ENCODE results near the gene MAP3K20. TPM values are rescaled to one million over a fixed set of nuclear protein-coding genes. Genes with fewer than 3 reads are reported as not detected.

MAP3K20 gene
- total RNA-seq, 1 experiment from 2014 or later, result 44.5 TPM

DNA sequence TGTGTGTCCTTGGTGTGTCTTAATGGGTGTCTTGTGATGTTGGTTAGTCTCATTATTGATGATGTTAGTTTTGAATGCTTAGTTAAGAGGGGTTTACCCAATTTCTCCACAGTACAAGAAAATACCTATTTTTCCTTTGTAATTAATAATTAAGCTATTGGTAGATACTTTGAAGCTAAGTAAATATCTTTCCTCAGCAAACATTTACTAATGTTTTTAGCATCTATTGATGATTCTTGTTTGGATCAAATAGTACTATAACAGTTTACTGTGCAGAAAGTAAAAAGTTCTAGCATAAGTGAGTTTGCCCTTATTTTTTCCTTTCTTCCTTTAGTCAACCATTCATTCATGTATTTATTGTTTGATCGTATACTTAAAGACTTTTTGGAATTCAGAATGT, 19.1 kb downstream of the MAP3K20 start:
- H3K4me3 Mint-ChIP-seq (ENCODE audit: unreplicated experiment), result no peak overlapping the region
- no peaks in the 10 kb centered on the region; the same call in 1 of the 2 replicates for H3K36me3 ChIP-seq (ENCODE audit: control insufficient read depth, insufficient read depth, low read length)
- BruUV-seq (replicated peaks), result no TSS peak
- no peak overlapping the region for H3K4me3 ChIP-seq (ENCODE audit: low read depth, low read length)
- POLR2A ChIA-PET, result no interaction called here
- no peak overlapping the region for H3K27ac Mint-ChIP-seq (ENCODE audit: unreplicated experiment)
- no peaks in the 10 kb centered on the region for H3K9me3 Mint-ChIP-seq (ENCODE audit: unreplicated experiment)
- H3K27me3 Mint-ChIP-seq (ENCODE audit: insufficient read depth, unreplicated experiment), result no peaks in the 10 kb centered on the region
- peaks cover 39% of the 10 kb centered on the region for H3K36me3 Mint-ChIP-seq (ENCODE audit: insufficient read depth, unreplicated experiment)
- no peaks in the 10 kb centered on the region for H3K9me3 ChIP-seq
- TF ChIP-seq, protein P1, sequence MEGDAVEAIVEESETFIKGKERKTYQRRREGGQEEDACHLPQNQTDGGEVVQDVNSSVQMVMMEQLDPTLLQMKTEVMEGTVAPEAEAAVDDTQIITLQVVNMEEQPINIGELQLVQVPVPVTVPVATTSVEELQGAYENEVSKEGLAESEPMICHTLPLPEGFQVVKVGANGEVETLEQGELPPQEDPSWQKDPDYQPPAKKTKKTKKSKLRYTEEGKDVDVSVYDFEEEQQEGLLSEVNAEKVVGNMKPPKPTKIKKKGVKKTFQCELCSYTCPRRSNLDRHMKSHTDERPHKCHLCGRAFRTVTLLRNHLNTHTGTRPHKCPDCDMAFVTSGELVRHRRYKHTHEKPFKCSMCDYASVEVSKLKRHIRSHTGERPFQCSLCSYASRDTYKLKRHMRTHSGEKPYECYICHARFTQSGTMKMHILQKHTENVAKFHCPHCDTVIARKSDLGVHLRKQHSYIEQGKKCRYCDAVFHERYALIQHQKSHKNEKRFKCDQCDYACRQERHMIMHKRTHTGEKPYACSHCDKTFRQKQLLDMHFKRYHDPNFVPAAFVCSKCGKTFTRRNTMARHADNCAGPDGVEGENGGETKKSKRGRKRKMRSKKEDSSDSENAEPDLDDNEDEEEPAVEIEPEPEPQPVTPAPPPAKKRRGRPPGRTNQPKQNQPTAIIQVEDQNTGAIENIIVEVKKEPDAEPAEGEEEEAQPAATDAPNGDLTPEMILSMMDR (IDR thresholded peaks at IDR 0.05; ENCODE audit: insufficient read depth in 1 of 2, low read depth in 1 of 2, low read length in 1 of 2, severe bottlenecking in 1 of 2, unreplicated experiment in 1 of 2), result no peak
- peaks cover 5% of the 10 kb centered on the region; the same call in 1 of the 2 replicates for H3K4me1 ChIP-seq
- H3K4me1 Mint-ChIP-seq (ENCODE audit: low read depth, unreplicated experiment), result peaks cover 11% of the 10 kb centered on the region
- intact Hi-C loops (cut with micrococcal nuclease; ENCODE audit: unreplicated experiment), result no loop called here
- CTCF ChIA-PET, result no interaction called here
- no peaks in the 10 kb centered on the region for H3K27me3 ChIP-seq (replicated peaks; ENCODE audit: control insufficient read depth, insufficient read depth, low read length)
- DNase-seq, result no peak

GRCh38 chr2:173095356-173095755, 19.7 kb downstream of the MAP3K20 start:
- H3K4me3 Mint-ChIP-seq (ENCODE audit: unreplicated experiment), result no peak overlapping the region
- peaks cover 5% of the 10 kb centered on the region; the same call in 1 of the 2 replicates for H3K4me1 ChIP-seq
- H3K9me3 ChIP-seq, result no peaks in the 10 kb centered on the region
- H3K27ac Mint-ChIP-seq (ENCODE audit: unreplicated experiment), result no peak overlapping the region
- H3K9me3 Mint-ChIP-seq (ENCODE audit: unreplicated experiment), result no peaks in the 10 kb centered on the region
- POLR2A ChIA-PET, result no interaction called here
- CTCF ChIA-PET, result no interaction called here
- no peaks in the 10 kb centered on the region for H3K27me3 Mint-ChIP-seq (ENCODE audit: insufficient read depth, unreplicated experiment)
- peaks cover 11% of the 10 kb centered on the region for H3K4me1 Mint-ChIP-seq (ENCODE audit: low read depth, unreplicated experiment)
- no peak overlapping the region for H3K4me3 ChIP-seq (ENCODE audit: low read depth, low read length)
- no TSS peak for BruUV-seq (replicated peaks)
- H3K27me3 ChIP-seq (replicated peaks; ENCODE audit: control insufficient read depth, insufficient read depth, low read length), result no peaks in the 10 kb centered on the region
- no peak for DNase-seq
- no peaks in the 10 kb centered on the region; the same call in 1 of the 2 replicates for H3K36me3 ChIP-seq (ENCODE audit: control insufficient read depth, insufficient read depth, low read length)
- intact Hi-C loops (cut with micrococcal nuclease; ENCODE audit: unreplicated experiment), result no loop called here
- TF ChIP-seq, protein P1 (IDR thresholded peaks at IDR 0.05; ENCODE audit: insufficient read depth in 1 of 2, low read depth in 1 of 2, low read length in 1 of 2, severe bottlenecking in 1 of 2, unreplicated experiment in 1 of 2), result no peak
- peaks cover 39% of the 10 kb centered on the region for H3K36me3 Mint-ChIP-seq (ENCODE audit: insufficient read depth, unreplicated experiment)

DNA sequence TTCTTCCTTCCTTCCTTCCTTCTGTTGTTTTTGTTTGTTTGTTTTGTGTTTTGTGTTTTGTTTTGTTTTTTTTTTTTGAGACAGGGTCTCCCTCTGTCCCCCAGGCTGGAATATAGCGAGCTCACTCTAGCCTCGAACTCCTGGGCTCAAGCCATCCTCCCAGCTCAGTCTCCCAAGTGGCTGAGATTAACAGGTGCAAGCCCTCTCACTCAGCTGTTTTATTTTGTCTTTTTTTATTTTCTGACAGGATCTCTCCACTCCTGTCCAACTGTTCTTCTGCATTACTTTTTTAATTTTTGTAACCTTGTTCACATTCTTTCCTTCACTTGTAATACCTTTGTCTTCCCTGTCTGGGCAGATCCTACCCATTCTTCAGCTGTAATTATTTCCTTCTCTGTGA, 23.6 kb downstream of the MAP3K20 start:
- H3K4me1 ChIP-seq, result peaks cover 5% of the 10 kb centered on the region; the same call in 1 of the 2 replicates
- intact Hi-C loops (cut with micrococcal nuclease; ENCODE audit: unreplicated experiment), result no loop called here
- H3K27me3 Mint-ChIP-seq (ENCODE audit: insufficient read depth, unreplicated experiment), result no peaks in the 10 kb centered on the region
- ChIA-PET POLR2A (no interaction called here), CTCF (no interaction called here)
- H3K27me3 ChIP-seq (replicated peaks; ENCODE audit: control insufficient read depth, insufficient read depth, low read length), result no peaks in the 10 kb centered on the region
- no TSS peak for BruUV-seq (replicated peaks)
- no peaks in the 10 kb centered on the region for H3K9me3 ChIP-seq
- DNase-seq, result no peak
- no peaks in the 10 kb centered on the region for H3K9me3 Mint-ChIP-seq (ENCODE audit: unreplicated experiment)
- no peaks in the 10 kb centered on the region for H3K36me3 ChIP-seq (ENCODE audit: control insufficient read depth, insufficient read depth, low read length)
- H3K27ac Mint-ChIP-seq (ENCODE audit: unreplicated experiment), result no peak overlapping the region
- TF ChIP-seq, protein P1 (IDR thresholded peaks at IDR 0.05; ENCODE audit: insufficient read depth in 1 of 2, low read depth in 1 of 2, low read length in 1 of 2, severe bottlenecking in 1 of 2, unreplicated experiment in 1 of 2), result no peak
- peaks cover 10% of the 10 kb centered on the region for H3K4me1 Mint-ChIP-seq (ENCODE audit: low read depth, unreplicated experiment)
- H3K4me3 ChIP-seq (ENCODE audit: low read depth, low read length), result no peak overlapping the region
- no peak overlapping the region for H3K4me3 Mint-ChIP-seq (ENCODE audit: unreplicated experiment)
- peaks cover 25% of the 10 kb centered on the region for H3K36me3 Mint-ChIP-seq (ENCODE audit: insufficient read depth, unreplicated experiment)
